H1 (cell line): ENCODE measurements around the gene ATXN1L. TPM values are rescaled to one million over a fixed set of nuclear protein-coding genes. Genes with fewer than 3 reads are reported as not detected.

Source experiments
- CTCF ChIA-PET: fragments of 300-600 bp; sonication (Branson Sonifier 250); formaldehyde crosslinking; loops from one replicate; lab custom pipeline; 2021; ENCODE audit not compliant: partially characterized antibody; lab: Charles Lee
- POLR2A ChIA-PET: fragments of 300-600 bp; sonication (Branson Sonifier 250); formaldehyde crosslinking; loops from one replicate; lab custom pipeline; 2021; ENCODE audit warnings: inconsistent platforms; ENCODE audit not compliant: partially characterized antibody; lab: Charles Lee
- DNase-seq, 2 experiments: peaks; one replicate each; pipeline versions ENCODE4 v3.0.0 to v3.0.0-alpha.2; 2010 to 2022; ENCODE audit warnings: low spot score in 2 of 2, low read depth in 1 of 2, mixed read lengths in 1 of 2
- FAIRE-seq: peaks from 2 replicates; lab custom pipeline; 2011; peaks lifted over from hg19 to GRCh38; lab: Jason Lieb, UNC
- H2AFZ ChIP-seq: 2 replicates; pipeline ENCODE4 v1.8.1; 2012; ENCODE audit warnings: low read length, inconsistent platforms
- H2AK5ac ChIP-seq: 2 replicates; pipeline ENCODE4 v1.6.1; 2013; ENCODE audit warnings: low read depth, low read length
- H2BK120ac ChIP-seq: replicated peaks from 2 replicates; pipeline ENCODE3; 2013; ENCODE audit warnings: low read depth, low read length, inconsistent platforms
- H2BK12ac ChIP-seq: 2 replicates; pipeline ENCODE4 v1.6.1; 2013; ENCODE audit warnings: low read depth, low read length
- H2BK15ac ChIP-seq: 2 replicates; pipeline ENCODE4 v1.6.1; 2013; ENCODE audit warnings: low read length
- H2BK20ac ChIP-seq: 2 replicates; pipeline ENCODE4 v1.6.1; 2013; ENCODE audit warnings: low read length
- H2BK5ac ChIP-seq: 2 replicates; pipeline ENCODE4 v1.6.1; 2013; ENCODE audit warnings: low read depth, low read length
- H3K14ac ChIP-seq: 2 replicates; pipeline ENCODE4 v1.6.1; 2013; ENCODE audit warnings: inconsistent platforms; ENCODE audit not compliant: insufficient read length
- H3K18ac ChIP-seq: 2 replicates; pipeline ENCODE4 v1.6.1; 2013; ENCODE audit warnings: low read length; ENCODE audit errors: extremely low read depth
- H3K23ac ChIP-seq: 2 replicates; pipeline ENCODE4 v1.6.1; 2013; ENCODE audit warnings: inconsistent platforms; ENCODE audit not compliant: insufficient read length
- H3K23me2 ChIP-seq: 2 replicates; pipeline ENCODE4 v1.6.1; 2013; ENCODE audit warnings: low read depth, low read length
- H3K27ac ChIP-seq: 2 replicates; pipeline ENCODE4 v1.6.1; 2011; ENCODE audit warnings: low read depth, low read length, inconsistent platforms
- H3K27me3 ChIP-seq, 4 experiments: replicated peaks in 1 of 4; 1 replicate in 1 of 4; 2 replicates in 3 of 4; pipeline versions ENCODE4 v1.6.1 to v1.8.1; 2011 to 2013; ENCODE audit warnings: low read length in 3 of 4, mild to moderate bottlenecking in 3 of 4, inconsistent platforms in 2 of 4, mixed read lengths in 2 of 4, moderate library complexity in 1 of 4; ENCODE audit not compliant: control insufficient read depth in 3 of 4, insufficient read depth in 3 of 4; ENCODE audit errors: extremely low read depth in 1 of 4
- H3K36me3 ChIP-seq, 4 experiments: 2 replicates each; pipeline versions ENCODE4 v1.6.1 to v1.8.1; 2011 to 2013; ENCODE audit warnings: mild to moderate bottlenecking in 4 of 4, low read length in 3 of 4, moderate library complexity in 2 of 4, control low read depth in 1 of 4, inconsistent platforms in 1 of 4; ENCODE audit not compliant: insufficient read depth in 4 of 4, control insufficient read depth in 2 of 4
- H3K4ac ChIP-seq: replicated peaks from 2 replicates; pipeline ENCODE3; 2013; ENCODE audit warnings: low read length, low read depth, mixed read lengths, inconsistent platforms; ENCODE audit not compliant: insufficient read length
- H3K4me1 ChIP-seq, 4 experiments: replicated peaks in 1 of 4; 1 replicate in 1 of 4; 2 replicates in 3 of 4; pipeline versions ENCODE4 v1.6.1 to v1.8.1; 2011 to 2013; ENCODE audit warnings: low read length in 3 of 4, inconsistent platforms in 2 of 4, mixed read lengths in 1 of 4; ENCODE audit not compliant: insufficient read depth in 4 of 4, control insufficient read depth in 3 of 4
- H3K4me2 ChIP-seq, 2 experiments: 2 replicates each; pipeline versions ENCODE4 v1.6.1 to v1.8.1; 2011 to 2013; ENCODE audit warnings: low read depth in 2 of 2, low read length in 2 of 2, control low read depth in 1 of 2, inconsistent platforms in 1 of 2, mild to moderate bottlenecking in 1 of 2; ENCODE audit not compliant: insufficient read depth in 1 of 2
- H3K4me3 ChIP-seq, 4 experiments: fragments of 200-600, 300-600 bp in 1 of 4; sonication (generic), shearing (Covaris generic), sonication (Bioruptor Twin) in 1 of 4; 2 replicates each; pipeline versions ENCODE4 v1.5.1 to v1.8.1; 2011 to 2016; ENCODE audit warnings: low read length in 4 of 4, low read depth in 3 of 4, control low read depth in 2 of 4, inconsistent platforms in 2 of 4, mild to moderate bottlenecking in 2 of 4, mixed read lengths in 1 of 4, moderate library complexity in 1 of 4; ENCODE audit not compliant: insufficient read depth in 2 of 4; ENCODE audit errors: extremely low read depth in 1 of 4
- H3K56ac ChIP-seq: replicated peaks from 2 replicates; pipeline ENCODE3; 2013; ENCODE audit warnings: low read depth, mild to moderate bottlenecking, mixed read lengths, low read length, inconsistent platforms; ENCODE audit not compliant: insufficient read length
- H3K79me1 ChIP-seq: 2 replicates; pipeline ENCODE4 v1.6.1; 2013; ENCODE audit warnings: low read depth, low read length, control low read depth
- H3K79me2 ChIP-seq, 2 experiments: 2 replicates each; pipeline versions ENCODE4 v1.6.1 to v1.8.1; 2012 to 2013; ENCODE audit warnings: low read length in 2 of 2, mild to moderate bottlenecking in 2 of 2, inconsistent platforms in 1 of 2; ENCODE audit not compliant: insufficient read depth in 2 of 2, control insufficient read depth in 1 of 2
- H3K9ac ChIP-seq, 4 experiments: replicated peaks in 1 of 4; 1 replicate in 1 of 4; 2 replicates in 3 of 4; pipeline versions ENCODE4 v1.6.1 to v1.8.1; 2011 to 2013; ENCODE audit warnings: low read depth in 3 of 4, low read length in 3 of 4, control low read depth in 2 of 4, mild to moderate bottlenecking in 2 of 4, moderate library complexity in 2 of 4, inconsistent platforms in 1 of 4; ENCODE audit errors: extremely low read depth in 1 of 4
- H3K9me3 ChIP-seq, 2 experiments: 2 replicates each; pipeline versions ENCODE4 v1.6.1 to v1.8.1; 2012 to 2013; ENCODE audit warnings: mild to moderate bottlenecking in 2 of 2, moderate library complexity in 2 of 2, control low read depth in 1 of 2, inconsistent platforms in 1 of 2, low read depth in 1 of 2, low read length in 1 of 2, mixed read lengths in 1 of 2; ENCODE audit not compliant: insufficient read depth in 2 of 2
- H4K20me1 ChIP-seq, 2 experiments: replicated peaks in 1 of 2; 2 replicates each; pipeline versions ENCODE3 to v1.8.1; 2011 to 2013; ENCODE audit warnings: inconsistent platforms in 2 of 2, low read length in 2 of 2, mild to moderate bottlenecking in 1 of 2; ENCODE audit not compliant: insufficient read depth in 2 of 2, control insufficient read depth in 1 of 2
- H4K5ac ChIP-seq: 2 replicates; pipeline ENCODE4 v1.6.1; 2013; ENCODE audit warnings: low read length, low read depth, mixed read lengths, inconsistent platforms; ENCODE audit not compliant: insufficient read length
- H4K8ac ChIP-seq: 2 replicates; pipeline ENCODE4 v1.8.0; 2013; ENCODE audit warnings: mild to moderate bottlenecking, moderate library complexity, low read length, inconsistent platforms; ENCODE audit not compliant: insufficient read depth; ENCODE audit errors: extremely low read depth
- H4K91ac ChIP-seq: replicated peaks from 2 replicates; pipeline ENCODE3; 2013; ENCODE audit warnings: low read length, mixed read lengths, inconsistent platforms; ENCODE audit not compliant: insufficient read length
- NANOG ChIP-seq: IDR thresholded peaks from 2 replicates; pipeline ENCODE4 v1.6.1; 2011; ENCODE audit warnings: low read length, low read depth, mild to moderate bottlenecking, inconsistent platforms; ENCODE audit not compliant: insufficient read depth, poor library complexity, severe bottlenecking
- SP2 ChIP-seq: IDR thresholded peaks from 2 replicates; pipeline ENCODE4 v1.6.1; 2012; ENCODE audit warnings: mild to moderate bottlenecking, low read length, inconsistent platforms
- WGBS, 2 experiments: shearing (Covaris generic) in 1 of 2; methylation state at CpG; one replicate each; pipeline versions ENCODE4 v1.1.6 to v1.1.7; 2013 to 2015; ENCODE audit warnings: low lambda C conversion rate in 2 of 2, mixed read lengths in 2 of 2, inconsistent platforms in 1 of 2, low coverage in 1 of 2, missing lambda C conversion rate in 1 of 2; ENCODE audit not compliant: insufficient replicate concordance in 2 of 2, insufficient coverage in 1 of 2, insufficient read length in 1 of 2; ENCODE audit errors: extremely low coverage in 1 of 2, missing lambda C conversion rate in 1 of 2; 5-methylcytosine and 5-hydroxymethylcytosine counted together
- polyA plus RNA-seq, 7 experiments: library from polyadenylated mRNA; depleted of rRNA in 3 of 7; stranded (reverse) in 5 of 7; unstranded in 2 of 7; fragments of >200 nt in 5 of 7; fragments of 200-250 nt in 2 of 7; gene quantifications; 1 replicate in 5 of 7; 2 replicates in 1 of 7; 4 replicates in 1 of 7; pipeline versions ENCODE4 v1.2.1 to v1.2.3, GENCODE V29; 2011 to 2013; ENCODE audit warnings: missing spikeins in 2 of 7, mixed read lengths in 2 of 7
- total RNA-seq: library from RNA; stranded (reverse); fragmentation: NEBNext Ultra II Directional; extraction: Animal tissue kit (Norgen Biotek cat#: 25700); gene quantifications from 2 replicates; pipeline ENCODE4 v1.2.1, GENCODE V29; 2021
- TF ChIP-seq, protein P1 (sequence below): IDR thresholded peaks from 2 replicates; pipeline ENCODE4 v1.6.1; 2011; ENCODE audit warnings: low read depth, mild to moderate bottlenecking, low read length; ENCODE audit not compliant: insufficient read depth

The ATXN1L gene
- total and polyA plus RNA-seq, 2 of the 8 experiments (the other 6 are each of a cell fraction or from before 2014, with no cell fraction given), result 12.1 to 23.8 TPM

- Histone ChIP-seq H2BK20ac (no peak overlapping the region), H3K9ac (no peak overlapping the region), H4K5ac (no peak overlapping the region), H3K23me2 (no peaks in the 10 kb centered on the region), H3K4me2 (no peak overlapping the region), H3K56ac (no peak overlapping the region), H3K27me3 (no peaks in the 10 kb centered on the region), H2AFZ (no peak overlapping the region), H3K4me3 (no peak overlapping the region), H3K23ac (no peak overlapping the region), H4K8ac (no peak overlapping the region), H2BK5ac (no peak overlapping the region), H2AK5ac (no peak overlapping the region), H2BK15ac (no peak overlapping the region), H3K36me3 (peaks cover 0 to 16% (median 3%) of the 10 kb centered on the region in 4 experiments; a peak in 3 of 8 replicates), H3K18ac (no peak overlapping the region), H2BK12ac (no peak overlapping the region), H3K79me1 (no peaks in the 10 kb centered on the region), H4K91ac (no peak overlapping the region), H4K20me1 (peaks cover 0 to 3% of the 10 kb centered on the region in 2 experiments), H3K27ac (no peak overlapping the region), H3K14ac (no peak overlapping the region), H3K9me3 (no peaks in the 10 kb centered on the region), H2BK120ac (no peak overlapping the region), H3K4ac (no peak overlapping the region), H3K79me2 (no peaks in the 10 kb centered on the region), H3K4me1 (no peaks in the 10 kb centered on the region)
- ChIA-PET CTCF (interaction anchor here (0.7 to 6.1 kb wide), 3 partner anchors 14 to 34 kb away, joined by 3 to 57 read pairs (median 3); partner anchors contain the start of gene ZNF821), POLR2A (interaction anchor here (0.7 kb wide), 1 partner anchor 160 kb away, joined by 3 read pairs; no protein-coding TSS in a partner anchor)
- DNase-seq (no peak), FAIRE-seq (no peak)
- TF ChIP-seq NANOG, result no peak
- no peak for TF ChIP-seq SP2
- TF ChIP-seq, protein P1, sequence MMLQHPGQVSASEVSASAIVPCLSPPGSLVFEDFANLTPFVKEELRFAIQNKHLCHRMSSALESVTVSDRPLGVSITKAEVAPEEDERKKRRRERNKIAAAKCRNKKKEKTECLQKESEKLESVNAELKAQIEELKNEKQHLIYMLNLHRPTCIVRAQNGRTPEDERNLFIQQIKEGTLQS, result no peak
- 85% methylated on average over 1 of the region's 1 CpG; no CpG with 5 or more reads in 1 of the 2 experiments for WGBS, 2 experiments
These were observed 23.3 kb downstream of the ATXN1L start for GRCh38 chr16:71869089-71869488.
